ENCODE data around the gene STAT1.
A peak's percentile ranks its signal among the peaks of the same experiment; 100 is the strongest.

Gene STAT1

DNA sequence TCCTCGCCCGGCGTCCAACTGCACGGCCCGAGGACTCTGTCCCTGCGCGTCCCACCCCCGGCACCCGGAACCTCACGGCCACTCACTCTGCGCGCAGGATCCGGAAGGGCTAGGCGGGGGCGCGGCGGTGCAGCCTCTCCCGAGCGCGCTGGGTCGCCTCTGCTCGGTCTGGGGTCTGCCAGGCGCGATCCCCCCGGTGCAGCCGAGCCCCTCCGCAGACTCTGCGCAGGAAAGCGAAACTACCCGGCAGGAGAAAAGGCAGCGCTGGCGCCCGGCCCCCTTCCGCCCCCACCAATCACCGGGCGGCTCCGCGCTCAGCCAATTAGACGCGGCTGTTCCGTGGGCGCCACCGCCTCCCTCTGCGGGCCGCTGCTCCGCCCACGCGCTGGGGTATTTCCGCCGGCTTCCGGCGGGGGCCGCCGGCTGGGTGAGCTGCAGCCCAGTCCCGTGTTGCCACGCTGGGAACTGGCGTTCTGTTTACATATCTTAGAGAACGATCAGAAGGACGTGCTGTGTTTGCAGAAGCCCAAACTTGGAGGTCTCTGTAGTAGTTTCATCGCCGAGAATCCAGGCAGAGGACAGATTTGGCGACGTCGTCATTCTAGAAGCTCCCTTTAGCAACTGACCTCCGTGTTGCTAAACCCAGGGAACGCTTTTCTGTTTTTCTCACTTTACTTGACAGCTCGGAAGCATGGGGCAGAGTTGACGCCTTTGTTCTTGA, at the start of gene STAT1:
Gene STAT1 (minus strand): TSS at position 240 of the 721 bp plus-strand sequence. CDS start 4,168 bp downstream, outside the sequence.
- DNase-seq (ENCODE audit: low read depth), result peak; percentile 94

DNA sequence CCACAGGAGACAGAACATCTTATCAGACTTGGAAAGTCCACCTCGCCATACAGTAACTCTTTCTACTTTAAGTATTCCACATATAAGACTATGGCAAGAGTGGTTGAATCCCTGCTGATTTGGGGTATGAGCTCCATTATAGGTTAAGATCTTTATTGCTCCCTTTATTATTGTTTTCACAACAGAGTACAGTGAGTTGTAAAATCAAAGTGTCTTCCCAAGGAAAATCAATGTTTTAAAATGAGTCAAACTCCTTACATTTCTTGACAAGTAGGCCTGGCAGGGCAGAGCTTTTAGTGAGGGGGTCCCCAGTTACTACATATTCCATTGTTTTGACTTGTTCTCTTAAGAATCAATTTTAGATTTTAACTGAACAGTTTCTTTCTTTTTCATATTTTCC, 49.6 kb upstream of the STAT1 start:
- DNase-seq (ENCODE audit: low read depth), result no peak

DNA sequence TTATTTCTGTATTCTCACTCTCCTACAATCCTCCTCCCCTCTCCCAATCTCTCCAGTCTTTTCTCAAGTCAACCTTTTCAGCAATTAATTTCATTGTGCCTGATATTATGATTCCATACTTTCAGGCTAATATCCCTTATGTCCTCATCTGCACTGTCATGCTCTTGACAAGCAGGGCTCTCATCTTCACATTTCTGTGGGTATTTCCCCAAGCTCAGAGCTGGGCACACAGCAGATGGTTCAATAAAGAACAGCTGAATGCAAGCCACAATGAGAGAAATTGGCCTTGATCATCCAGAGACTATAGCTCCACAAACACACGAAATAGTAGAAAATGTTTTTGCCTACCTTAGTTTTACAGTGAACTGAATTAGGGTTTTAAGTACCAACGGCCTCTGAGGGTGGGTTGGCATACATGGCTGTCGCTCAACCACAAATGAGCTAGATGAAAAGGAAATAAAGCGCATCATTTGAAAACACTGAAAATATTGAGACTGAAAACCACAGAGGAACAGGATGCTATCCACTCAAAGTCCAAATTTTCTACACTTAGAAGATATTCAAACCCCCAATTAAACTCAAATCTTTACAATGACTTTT, 47.5 kb upstream of the STAT1 start:
- DNase-seq (ENCODE audit: low read depth), result no peak

DNA sequence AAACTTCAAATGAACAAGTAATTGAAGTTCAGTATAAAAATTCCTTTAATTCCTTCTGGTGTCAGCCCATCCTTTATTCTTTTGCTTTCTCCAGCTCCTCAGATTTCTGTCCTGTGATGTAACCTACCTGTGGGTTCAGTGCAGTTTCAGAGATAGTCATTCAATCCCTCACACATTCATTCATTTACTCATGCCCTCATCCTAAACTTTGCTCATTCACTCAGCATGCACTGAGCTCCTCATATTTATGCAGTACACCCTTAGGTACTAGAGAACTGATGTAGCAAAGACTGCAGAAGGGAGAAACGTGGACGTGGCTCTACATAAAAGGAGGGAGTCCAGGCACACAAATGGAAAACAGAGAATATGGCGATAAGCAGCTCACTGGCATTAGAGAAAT, 45.3 kb upstream of the STAT1 start:
- DNase-seq (ENCODE audit: low read depth), result no peak

DNA sequence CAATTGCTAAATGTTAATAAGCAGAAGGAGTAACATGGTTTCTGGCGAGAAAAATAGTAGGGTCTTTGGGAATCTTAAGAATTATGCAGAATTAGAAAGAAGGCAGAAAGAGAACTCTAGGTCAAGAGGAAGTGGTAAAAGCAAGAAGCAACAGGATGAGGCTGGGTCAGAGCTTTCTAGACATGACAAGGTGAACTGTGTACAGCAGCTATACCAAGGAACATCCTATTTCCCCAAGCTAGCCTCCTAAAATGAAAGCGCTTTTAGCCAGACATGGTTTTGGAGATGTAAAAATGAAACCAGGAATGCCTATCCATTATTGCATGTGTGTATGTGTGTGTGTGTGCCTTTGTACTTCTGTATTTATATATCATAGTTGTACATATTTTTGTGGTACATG, 42.3 kb upstream of the STAT1 start:
- no peak for DNase-seq (ENCODE audit: low read depth)

DNA sequence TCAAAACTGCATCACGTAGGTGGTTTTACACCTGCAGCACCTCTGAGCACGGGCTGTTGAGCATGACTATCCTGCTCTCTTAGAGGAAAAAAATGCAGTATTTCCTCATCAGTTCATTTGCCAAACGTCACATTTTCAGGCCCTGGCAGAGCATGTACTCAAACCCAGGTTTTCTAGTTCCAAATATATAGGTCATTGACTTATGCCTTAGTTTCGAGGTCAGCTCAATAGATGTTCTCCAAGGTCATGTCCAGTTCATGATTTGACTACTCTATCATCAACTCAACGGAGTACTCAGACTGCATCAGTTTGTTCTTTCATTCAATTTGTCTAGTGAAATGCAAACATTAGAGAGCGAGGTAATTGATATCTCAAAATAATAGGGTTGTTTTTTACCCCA, 39.3 kb upstream of the STAT1 start:
- DNase-seq (ENCODE audit: low read depth), result no peak

DNA sequence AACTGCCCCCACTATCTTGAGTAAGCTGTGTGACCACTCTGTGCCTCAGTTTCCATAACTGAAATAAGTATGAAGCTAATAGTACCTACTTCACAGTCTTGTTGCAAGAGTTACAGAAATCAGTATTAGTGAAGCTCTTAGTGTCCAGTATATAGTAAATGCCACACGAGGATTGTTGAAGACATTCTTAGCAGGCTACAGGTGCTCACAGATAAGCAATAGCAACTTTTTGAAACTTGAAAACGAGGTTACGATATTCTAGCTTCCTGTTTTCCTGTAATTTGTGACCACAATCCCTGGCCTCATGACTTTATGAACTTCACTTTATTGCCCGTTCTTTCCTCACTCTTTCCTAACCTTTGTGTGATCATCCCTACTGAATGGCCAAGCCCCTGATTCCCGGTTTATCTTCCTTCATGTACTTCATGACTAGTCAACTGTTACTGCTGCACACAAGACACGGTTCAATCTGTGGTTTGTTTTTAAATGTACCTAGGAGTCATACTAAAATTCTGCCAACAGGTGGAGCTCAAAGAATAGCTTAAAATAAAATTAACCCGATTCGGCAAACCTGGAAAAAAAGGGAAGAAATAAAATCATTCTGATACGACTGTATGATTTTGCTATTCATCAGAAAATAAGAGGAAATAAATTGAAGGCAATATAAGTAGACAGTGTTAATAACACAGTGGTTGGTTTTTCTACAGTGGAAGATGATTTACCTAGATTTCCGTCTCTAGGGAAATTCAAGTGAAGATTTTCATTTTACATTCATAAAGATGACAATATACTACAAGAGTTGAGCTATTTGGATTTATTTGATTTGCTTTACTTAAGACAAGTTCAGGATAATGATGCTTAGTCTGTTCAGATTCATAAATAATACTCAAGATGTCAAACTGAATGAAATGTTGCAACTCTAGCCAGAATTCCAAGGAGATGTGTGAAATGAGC, 38.1 kb upstream of the STAT1 start:
- no peak for DNase-seq (ENCODE audit: low read depth)

DNA sequence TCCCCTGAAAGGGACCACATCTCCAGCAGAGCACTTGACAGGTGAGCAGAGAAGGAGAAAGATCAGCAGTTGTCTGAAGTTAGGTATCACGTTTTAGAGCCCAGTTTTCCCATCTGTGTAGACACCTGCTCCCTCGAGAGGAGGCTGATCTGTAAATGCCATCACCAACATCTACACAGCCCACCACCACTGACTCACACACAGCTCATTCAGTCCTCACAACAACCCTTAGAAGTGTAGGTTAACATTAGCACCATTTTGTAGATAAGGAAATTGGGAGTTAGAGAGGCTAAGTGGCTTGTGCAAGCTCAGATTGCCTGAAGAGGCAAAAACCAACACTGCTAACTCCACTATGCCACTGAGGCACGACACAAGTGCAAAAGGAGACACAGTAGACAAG, 37.2 kb upstream of the STAT1 start:
- no peak for DNase-seq (ENCODE audit: low read depth)

DNA sequence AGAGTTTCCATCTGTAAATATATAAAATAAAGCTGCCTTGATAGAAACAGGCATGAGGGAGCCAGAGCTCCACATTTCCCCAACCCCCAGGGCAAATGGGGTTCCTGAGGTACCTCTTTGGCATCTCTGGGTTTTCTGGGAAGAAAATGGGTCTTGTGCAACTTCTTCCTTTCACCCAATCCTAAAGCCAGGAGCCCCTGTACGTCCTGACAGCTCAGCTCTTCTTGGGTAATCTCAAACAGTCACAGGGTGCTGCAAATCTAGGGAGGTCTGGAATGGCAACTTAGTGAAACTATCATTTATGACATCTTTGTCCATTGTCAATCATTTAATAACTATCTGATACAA, 36.6 kb upstream of the STAT1 start:
- DNase-seq (ENCODE audit: low read depth), result no peak

DNA sequence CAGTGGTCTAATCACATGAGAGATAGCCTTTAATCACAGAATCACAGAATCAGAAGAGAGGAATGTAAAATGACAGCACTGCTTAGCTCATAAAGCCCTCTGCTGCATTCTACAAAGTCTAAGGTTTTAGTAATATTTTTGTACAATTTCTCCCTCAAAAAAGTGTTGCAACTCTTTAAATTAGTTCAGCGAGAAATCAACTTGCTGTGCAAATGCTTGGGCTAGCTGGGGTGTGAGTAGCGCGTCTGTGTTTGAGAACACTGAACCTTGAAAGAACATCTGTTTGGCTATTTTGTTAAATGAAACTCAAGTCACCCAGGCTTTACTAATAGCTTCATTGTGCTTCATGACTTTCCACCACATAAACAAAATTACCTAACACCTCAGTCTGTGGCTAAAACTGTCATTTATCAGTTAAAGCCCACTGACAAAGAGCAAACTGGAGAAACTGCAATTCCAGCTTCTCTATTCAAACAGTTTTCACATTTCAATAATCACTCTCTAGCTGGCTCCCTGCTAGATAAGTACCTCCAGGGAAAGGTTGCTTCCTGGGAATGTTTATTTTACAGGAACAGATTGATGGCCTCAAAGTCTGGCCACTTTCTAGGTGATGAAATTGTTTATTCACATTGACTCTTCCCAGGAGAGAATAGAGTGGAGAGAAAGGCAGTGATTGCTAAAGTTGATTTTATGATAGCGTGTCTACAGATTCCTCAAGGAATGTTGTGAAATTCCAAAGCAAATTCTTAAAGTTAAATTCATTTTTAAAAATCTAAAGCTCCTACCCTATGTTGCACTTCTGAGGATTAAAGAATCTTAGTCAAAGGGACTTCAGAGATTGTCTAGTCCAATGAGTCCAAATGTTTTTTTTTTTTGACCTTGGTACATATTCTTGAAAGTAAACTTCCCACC, 36.0 kb upstream of the STAT1 start:
- DNase-seq (ENCODE audit: low read depth), result no peak

DNA sequence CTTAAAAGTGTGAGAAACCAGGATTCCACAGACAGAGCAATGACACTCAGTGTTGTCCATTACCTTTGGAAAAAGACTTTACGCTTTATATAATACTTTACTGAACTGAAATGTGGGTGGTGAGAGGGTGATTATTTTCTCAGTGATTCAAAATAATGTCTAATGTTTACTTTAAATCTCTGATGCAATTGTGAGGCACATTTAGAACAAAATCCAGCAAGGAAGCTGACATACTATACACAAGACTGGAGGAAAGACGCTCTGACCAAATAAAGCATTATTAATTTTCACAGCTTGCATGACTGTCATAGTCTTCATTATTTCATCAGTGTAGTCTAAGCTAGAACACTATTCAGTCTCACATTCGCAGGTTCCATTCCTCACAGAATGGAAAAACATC, 34.1 kb upstream of the STAT1 start:
- no peak for DNase-seq (ENCODE audit: low read depth)

DNA sequence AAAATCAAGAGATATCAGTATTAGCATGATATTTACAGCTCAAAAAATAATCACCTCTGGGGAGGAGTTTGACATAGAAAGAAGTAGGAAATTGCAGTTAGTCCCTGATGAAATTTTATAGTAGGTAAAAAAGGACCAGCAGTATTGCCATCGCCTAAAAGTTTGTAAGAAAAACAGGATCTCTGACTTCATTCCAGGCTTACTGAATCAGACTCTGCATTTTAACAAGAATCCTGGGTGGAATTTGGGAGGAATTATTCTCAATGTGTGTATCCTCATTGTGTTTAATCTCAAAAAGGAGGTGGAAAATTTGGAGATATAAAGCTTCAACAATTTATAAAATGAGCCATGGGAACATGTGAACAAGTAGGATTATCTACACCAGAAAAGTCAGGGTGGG, 31.2 kb upstream of the STAT1 start:
- no peak for DNase-seq (ENCODE audit: low read depth)

DNA sequence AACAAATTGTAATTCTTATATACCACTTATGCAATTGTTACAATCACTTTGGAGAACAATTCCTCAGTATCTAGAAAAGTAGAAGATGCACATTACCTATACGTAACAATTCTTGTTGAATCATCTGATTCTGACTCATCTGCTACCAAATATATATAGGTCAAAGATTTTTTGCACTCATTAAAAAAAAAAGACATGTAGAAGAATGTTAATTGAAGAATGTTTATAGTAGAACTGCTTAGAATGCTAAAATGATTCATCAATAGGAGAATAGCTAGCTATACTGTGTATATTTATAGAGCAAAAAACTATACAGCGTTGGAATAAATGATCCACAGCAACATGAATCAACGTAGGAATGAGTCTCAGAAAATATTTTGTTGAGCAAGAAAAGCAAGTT, 29.5 kb upstream of the STAT1 start:
- DNase-seq (ENCODE audit: low read depth), result no peak

DNA sequence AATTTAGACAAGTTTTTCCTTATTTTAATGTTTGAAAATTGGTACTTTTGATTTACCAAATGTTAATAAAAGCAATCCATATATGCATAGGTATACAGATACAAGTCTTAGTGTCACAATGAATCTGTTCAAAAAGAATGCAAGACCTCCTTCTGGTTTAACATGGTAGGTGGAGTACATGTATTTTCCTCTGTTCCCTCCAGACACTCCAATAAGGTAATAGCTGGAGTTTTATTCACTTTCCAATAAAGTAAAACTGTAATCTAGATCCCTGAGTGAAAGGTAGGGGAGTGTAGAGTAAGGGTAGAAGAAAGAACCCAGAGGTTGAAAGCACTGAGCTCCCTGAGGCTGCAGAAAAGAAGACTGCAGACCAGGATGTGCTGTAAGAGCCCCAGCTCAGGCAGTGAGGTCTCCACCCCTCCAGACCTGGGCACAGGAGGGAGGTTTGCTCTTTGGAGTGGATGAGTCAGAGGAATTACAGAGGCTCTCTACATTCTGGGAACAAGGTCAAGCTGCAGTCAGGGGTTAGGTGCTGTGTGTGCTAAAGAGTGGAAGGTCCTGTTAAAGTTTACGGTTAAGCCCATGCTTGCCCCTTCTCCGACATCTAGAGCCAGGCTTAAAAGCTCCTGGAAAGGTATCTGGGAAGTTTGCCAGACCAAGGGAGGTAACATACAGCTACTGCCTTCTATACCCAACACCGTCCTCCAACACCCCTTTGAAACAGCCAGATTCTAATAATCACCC, 27.6 kb upstream of the STAT1 start:
- DNase-seq (ENCODE audit: low read depth), result no peak

DNA sequence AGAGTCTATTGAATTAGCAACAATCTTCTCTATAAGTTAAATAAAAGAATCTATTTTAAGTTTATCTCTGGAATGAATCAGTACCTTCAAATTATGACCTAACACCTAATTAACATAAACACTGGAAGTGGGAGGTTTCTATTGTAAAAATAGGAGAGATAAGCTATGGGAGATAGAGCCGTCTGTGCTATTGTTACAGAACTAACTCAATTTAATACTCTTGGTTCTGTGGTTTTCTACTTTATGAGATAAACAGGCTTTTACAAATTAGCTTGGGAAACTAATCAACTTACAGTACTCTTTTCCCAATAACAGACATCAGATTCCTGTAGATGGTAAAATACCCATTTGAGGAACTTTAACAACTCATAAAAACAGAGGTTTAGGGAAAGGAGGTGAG, 25.6 kb upstream of the STAT1 start:
- no peak for DNase-seq (ENCODE audit: low read depth)

DNA sequence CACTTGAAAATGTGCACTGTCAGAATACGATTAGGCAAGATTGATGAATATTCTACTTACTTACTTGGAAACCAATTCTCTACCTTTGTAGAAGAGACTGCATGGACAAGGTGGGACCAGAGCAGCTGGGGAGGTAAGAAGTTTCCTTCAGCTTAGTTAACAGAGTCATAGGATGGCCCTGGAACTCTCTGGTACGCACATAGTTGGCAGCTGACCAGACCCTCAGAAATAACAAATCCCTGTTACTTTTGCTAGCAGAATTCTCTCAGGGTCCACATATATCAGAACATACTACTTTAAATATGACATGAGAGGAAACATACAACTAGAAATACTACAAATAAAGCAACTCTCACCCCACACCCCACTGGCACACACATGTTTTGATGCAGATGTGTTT, 24.8 kb upstream of the STAT1 start:
- DNase-seq (ENCODE audit: low read depth), result no peak

DNA sequence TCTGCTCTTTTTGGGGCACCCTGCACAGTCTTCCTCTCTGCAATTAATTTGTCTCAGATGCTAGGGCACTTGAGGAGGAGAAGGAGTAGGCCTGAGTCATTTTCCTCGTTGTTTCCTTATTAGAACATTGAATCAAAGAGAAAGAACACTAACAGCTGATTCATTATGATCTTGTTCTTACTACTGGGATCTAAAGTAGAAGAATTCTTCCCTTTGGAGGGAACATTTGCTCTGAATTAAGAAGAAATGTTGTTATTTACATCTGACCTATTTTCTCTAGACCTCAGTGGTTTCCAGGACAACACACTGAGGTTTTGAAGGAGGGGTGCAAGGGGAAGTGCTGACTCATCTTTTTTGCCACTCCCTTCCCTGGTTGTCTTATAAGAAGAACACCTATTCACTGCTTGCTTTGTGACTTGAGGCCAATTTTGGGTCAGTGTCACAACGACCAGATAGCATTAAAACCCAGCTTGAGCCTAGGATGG, 24.3 kb upstream of the STAT1 start:
- no peak for DNase-seq (ENCODE audit: low read depth)

DNA sequence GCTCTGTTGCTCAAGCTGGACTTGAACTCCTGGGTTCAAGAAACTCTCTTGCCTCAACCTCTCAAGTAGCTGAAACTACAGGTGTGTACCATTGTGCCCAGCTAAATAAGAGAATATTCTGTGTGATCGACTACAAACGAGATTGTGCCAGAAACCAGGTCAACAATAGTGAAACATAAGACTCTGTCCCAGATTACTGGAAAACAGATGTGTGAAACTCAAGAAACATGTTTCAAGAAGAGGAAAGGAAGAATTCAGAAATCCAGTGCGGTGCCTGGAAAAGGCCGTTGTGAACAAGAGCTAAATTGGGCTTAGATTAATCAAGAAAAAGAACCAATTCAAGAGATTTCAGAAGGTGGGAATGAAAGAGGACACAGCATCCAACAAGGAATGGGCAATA, 23.4 kb upstream of the STAT1 start:
- DNase-seq (ENCODE audit: low read depth), result no peak

DNA sequence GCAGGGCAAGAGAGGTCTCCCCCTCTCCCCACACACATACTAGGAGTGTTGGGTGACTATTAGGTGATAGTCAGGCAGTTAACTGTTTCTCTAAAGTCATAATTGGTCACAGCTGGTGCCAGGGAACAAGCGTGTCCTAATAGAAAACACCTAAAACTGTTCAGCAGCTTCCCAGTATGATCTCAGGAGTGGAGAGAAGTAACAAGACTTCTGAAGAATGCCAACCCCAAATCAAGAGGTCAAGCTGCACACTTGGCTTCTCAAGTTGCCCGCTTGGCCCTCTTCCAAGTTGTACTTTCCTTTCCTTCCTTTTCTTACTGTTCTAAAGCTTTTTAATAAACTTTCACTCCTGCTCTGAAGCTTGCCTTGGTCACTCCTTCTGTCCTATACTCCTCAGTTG, 22.4 kb upstream of the STAT1 start:
- DNase-seq (ENCODE audit: low read depth), result no peak

DNA sequence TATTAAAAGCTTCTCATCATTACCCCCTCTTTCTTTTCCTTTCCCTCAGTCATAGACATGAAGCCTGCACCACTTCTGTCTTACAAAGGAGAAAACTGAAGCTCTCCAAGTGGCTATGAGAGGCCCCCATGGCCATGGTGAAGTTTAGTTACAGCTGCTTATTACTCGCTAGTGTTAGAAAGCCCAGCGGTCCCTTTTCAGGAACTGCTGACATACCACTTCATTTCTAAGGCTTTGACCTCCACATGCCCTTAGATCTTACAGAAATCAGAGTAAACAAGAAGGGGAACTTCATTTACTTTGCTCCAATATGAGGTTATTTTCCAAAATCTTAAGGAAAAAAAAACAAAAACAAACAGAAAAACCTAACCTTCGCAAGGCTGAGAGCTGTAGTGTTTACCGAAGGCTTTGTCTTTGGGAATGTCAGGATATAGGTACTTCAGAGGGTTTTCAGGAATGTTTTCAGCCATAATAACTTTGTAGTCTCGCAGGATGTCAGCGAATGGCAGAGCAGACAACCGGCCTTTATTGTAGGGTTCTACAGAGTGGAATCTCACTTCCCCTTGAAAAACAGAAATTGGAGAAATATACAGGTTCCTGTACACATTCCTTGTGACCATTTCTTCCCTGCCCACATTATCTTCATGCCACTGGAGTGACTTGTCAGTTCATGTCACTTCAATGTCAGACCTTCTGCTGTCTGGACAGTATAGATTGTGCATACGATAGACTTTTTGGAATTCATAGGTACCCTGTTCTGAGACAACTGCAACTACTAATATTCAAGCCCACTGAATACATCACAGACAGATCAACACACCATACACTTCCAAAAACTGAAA, 18.8 kb upstream of the STAT1 start:
- DNase-seq (ENCODE audit: low read depth), result no peak
